ENCODE measurements around the gene PSMG3.
A peak's percentile ranks its signal among the peaks of the same experiment; 100 is the strongest.
"Not testable (repeated sequence)": the region's sequence is repeated elsewhere in the genome, so short reads cannot be mapped to it uniquely, and the experiment has no call there.

Gene PSMG3

GRCh38 chr7:1533547-1534329 lies 36.1 kb downstream of the PSMG3 start:
- DNase-seq (ENCODE audit: low spot score) = no peak

DNA sequence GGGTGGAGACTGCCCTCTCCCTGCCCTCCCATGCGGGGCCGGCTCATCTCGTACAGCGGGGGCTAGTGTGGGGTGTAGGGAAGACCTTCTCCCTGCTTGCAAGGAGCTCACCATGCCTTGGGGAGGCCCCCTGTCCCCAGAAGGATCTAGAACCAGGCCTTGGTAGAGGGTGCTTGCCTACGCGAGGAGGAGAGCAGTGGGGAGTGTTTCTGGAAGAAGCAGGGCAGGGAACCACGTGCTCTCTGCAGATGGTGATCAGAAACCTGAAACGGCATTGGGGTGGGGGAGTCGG lies 36.6 kb downstream of the PSMG3 start:
- no peak for DNase-seq (ENCODE audit: low spot score)

GRCh38 chr7:1532456-1533254 lies 37.2 kb downstream of the PSMG3 start:
- peak; percentile 69 for DNase-seq (ENCODE audit: low spot score)

DNA sequence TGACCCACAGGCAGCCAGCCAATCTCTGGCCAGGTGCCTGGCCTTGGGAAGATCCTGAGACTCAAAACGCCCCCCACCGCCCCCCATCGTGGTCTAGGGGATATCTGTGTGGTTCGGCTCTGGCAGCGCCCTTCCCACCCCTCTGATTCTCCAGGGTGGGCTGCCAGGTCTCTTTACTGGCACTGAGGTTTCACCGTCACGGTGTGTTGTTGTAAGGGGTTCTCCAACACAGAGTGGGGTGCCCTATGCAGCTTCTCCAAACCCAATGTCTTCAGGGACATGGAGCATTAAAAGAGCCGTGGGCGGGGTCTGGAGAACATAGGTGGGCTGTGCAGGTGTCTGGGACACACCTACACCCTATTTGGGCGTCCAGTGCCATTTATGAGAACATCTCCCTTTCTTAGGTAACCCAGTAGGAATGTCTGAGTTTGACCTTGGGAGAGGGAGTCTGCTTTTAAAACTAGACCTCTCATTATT lies 37.8 kb downstream of the PSMG3 start:
- DNase-seq (ENCODE audit: low spot score) = no peak

DNA sequence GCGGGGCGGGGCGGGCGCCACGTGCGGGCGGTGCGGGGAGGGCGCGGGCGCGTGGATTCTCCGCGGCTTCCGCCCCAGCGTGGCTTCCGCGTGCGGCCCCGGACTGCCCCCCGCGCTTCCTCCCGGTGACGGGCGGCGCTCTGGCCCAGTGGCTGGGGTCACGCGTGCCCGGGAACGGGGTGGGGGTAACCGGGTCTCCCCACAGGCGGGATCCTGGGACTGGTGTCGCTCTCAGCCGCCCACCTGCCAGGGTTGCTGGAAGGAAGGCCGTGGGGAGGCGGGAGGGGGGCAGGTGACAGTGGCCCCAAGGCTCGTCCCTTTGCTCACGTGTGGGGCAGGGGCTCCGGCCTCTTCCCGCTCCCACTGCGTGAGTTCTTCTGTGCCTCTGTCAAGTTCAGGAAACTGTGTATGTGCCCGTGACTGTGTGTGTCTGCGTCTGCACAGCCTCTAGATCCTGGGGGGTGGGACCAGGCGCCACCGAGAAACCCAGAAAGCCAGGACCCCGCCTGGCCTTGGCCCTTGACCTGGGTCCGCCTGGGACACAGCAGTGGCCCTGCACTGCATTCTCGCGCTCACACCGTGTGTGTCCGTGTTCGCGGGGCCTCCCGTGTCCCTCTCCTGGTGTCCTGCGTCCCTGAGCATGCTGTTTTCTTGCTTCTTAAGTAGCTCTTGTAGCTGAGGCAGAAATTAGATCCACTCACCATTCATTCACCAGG lies 38.4 kb downstream of the PSMG3 start:
- no peak for DNase-seq (ENCODE audit: low spot score)

- no peak for DNase-seq (ENCODE audit: low spot score)
Measured at GRCh38 chr7:1530946-1531262, 38.9 kb downstream of the PSMG3 start.

DNA sequence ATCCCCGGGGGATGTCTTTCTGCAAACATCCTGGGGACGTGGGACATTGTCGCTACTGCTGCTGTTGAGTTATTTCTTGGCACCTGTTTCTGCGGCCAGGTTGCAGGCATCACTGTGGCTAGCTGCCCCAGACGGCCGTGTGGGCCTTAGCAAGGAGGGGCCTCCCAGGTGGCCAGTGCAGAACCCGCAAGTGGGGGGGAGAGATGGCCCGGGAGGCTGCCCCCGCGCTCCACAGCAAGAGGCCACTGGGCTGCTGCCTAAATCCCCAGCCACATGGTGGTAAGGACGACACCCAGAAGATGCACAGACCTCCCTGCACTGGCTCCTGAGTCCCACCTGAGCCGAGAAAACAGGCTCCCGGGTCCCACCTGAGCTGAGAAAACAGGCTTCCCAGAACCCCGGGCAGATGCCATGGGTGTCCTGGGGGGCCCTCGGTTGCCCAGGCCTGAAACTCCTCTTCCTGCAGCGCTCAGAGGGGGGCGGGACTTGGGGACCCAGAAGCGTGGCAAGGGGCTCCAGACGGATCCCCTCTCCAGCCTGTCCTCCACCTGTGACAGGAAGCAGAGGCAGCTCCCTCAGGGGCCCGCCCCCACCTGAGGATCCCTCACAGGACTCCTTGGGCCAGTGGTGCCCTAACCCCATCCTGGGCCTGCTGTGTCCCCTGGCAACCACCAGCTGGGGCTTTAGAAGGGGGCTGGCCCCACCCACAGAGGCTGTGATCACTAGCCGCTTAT lies 40.3 kb downstream of the PSMG3 start:
- no peak for DNase-seq (ENCODE audit: low spot score)

GRCh38 chr7:1526271-1526754 lies 43.5 kb downstream of the PSMG3 start:
- DNase-seq (ENCODE audit: low spot score) = no peak

DNA sequence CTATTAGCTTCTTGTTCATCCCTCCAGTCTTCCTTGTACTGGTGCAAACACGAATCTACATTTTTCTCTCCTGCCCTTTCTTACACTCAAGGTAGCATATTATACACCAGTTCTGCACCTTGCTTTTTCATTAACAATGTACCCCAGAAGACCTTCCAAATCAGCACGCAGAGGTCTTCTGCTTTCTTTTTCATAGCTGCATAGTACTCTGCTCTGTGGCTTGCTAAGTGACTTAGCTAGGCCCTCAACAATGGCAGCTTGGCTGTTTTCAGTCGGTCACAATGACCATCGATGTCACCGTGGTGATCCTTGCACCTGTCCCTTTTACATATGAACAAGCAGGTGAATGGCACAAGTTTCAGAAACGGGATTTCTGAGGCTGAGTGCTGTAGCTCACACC lies 44.4 kb downstream of the PSMG3 start:
- DNase-seq (ENCODE audit: low spot score) = no peak

DNA sequence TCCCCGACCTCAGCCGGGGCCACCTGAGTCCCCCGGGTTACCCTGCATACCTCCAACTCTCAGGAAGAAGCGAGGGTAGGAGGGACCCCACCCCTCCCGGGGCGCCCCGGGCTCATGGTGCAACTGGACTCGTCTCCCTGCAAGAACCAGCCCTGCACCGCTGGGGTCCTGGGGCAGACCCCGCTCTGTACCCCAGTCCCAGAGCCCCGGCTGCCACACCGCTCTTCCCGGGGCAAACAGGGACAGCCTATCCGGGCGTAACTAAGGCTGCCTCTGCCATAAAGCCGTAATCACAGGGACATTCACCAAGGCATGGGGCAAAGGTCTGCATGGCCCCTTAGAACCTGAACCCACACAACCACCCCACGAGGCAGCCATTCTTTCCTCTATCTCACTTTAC lies 46.0 kb downstream of the PSMG3 start:
- no peak for DNase-seq (ENCODE audit: low spot score)

DNA sequence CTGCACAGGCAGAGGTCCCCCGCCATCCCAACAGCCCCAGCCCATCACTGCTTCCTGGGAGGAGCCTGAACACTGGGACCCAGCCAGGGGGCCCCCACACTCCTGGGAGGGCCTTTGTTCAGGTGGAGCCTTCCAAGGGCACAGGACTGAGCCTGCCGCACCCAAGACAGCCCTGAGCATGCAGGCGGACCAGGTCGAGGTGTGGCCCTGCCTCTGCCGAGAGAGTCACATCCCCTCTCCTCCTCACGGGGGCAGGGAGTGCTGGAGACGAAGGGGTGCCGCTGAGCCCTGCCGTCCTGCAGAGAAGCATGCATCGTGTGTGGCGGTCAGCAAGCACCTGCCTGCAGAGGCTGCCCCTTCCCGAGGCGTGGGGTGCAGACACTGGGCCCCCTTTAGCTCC lies 46.6 kb downstream of the PSMG3 start:
- no peak for DNase-seq (ENCODE audit: low spot score)

DNA sequence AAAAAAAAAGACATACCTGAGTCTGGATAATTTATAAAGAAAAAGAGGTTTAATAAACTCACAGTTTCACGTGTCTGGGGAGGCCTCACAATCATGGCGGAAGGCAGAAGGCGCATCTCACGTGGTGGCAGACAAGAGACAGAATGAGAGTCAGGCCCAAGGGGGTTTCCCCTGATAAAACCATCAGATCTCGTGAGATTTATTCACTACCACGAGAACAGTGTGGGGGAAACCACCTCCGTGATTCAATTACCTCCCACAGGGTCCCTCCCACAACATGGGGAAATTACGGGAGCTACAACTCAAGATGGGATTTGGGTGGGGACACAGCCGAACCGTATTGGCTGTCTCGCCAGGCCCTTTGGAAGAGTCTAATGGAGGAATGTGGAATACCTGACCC lies 48.4 kb downstream of the PSMG3 start:
- DNase-seq (ENCODE audit: low spot score) = no peak

DNA sequence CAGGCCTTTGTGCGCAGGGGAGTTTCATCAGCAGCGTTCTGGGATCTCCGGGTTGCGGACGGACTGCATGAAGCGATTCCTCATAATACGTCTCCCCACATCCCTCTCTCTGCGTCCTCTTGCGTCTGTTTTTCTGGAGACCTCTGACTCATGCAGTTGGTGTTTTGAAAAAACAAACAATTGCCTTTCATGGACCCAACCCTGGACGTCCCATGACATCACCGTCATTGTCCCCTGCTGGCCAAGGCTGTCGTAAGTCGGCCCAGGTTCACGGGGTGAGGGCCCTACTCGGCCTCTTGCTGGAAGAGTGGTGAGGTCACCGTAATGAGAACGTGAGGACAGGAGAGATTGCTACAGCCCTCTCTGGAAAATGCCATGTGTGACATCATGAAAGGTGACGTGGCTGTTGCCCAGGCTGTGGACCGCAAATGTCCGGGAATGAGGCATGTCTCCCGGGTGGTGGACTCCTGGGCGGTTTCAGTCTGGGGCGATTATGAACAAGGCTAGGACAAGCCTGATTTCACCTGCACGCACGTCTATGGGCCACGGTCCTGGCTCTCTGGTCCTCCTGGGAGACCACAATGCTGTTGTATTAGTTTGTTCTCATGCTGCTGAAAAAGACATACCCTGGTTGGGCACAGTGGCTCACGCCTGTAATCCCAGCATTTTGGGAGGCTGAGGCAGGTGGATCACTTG lies 49.1 kb downstream of the PSMG3 start:
- DNase-seq (ENCODE audit: low spot score) = no peak

- DNase-seq (ENCODE audit: low spot score) = not testable (repeated sequence)
Measured at GRCh38 chr7:1519322-1519922, 50.4 kb downstream of the PSMG3 start.
